Bronchial epithelial cell (primary cell): ENCODE measurements around the gene B3GAT1. TPM values are rescaled to one million over a fixed set of nuclear protein-coding genes. Genes with fewer than 3 reads are reported as not detected.
"Not testable (repeated sequence)": the region's sequence is repeated elsewhere in the genome, so short reads cannot be mapped to it uniquely, and the experiment has no call there.

Experiments used
- DNase-seq: peaks from one replicate; pipeline ENCODE4 v3.0.0-alpha.2; 2010; ENCODE audit warnings: low read depth
- FAIRE-seq: peaks from 2 replicates; lab custom pipeline; 2011; peaks lifted over from hg19 to GRCh38; lab: Jason Lieb, UNC
- H3K27me3 ChIP-seq: 2 replicates; pipeline ENCODE4 v1.5.1; 2011; ENCODE audit warnings: low read length; ENCODE audit not compliant: control insufficient read depth, insufficient read depth
- H3K36me3 ChIP-seq: 2 replicates; pipeline ENCODE4 v1.5.1; 2011; ENCODE audit warnings: low read length; ENCODE audit not compliant: control insufficient read depth, insufficient read depth
- H3K4me3 ChIP-seq: 2 replicates; pipeline ENCODE4 v1.5.1; 2011; ENCODE audit warnings: mild to moderate bottlenecking, low read depth, low read length, control low read depth
- CTCF ChIP-seq: IDR thresholded peaks from 2 replicates; pipeline ENCODE4 v1.5.1; 2011; ENCODE audit warnings: mild to moderate bottlenecking, moderate library complexity, low read length, control low read depth, inconsistent platforms; ENCODE audit not compliant: insufficient read depth, severe bottlenecking
- total RNA-seq: library from RNA; depleted of rRNA; stranded (reverse); fragments of >200 nt; gene quantifications from 2 replicates; pipeline ENCODE4 v1.2.1, GENCODE V29; 2014

Gene B3GAT1
- total RNA-seq = under 0.01 TPM in 1 of 2 replicates, not detected in the other

DNA sequence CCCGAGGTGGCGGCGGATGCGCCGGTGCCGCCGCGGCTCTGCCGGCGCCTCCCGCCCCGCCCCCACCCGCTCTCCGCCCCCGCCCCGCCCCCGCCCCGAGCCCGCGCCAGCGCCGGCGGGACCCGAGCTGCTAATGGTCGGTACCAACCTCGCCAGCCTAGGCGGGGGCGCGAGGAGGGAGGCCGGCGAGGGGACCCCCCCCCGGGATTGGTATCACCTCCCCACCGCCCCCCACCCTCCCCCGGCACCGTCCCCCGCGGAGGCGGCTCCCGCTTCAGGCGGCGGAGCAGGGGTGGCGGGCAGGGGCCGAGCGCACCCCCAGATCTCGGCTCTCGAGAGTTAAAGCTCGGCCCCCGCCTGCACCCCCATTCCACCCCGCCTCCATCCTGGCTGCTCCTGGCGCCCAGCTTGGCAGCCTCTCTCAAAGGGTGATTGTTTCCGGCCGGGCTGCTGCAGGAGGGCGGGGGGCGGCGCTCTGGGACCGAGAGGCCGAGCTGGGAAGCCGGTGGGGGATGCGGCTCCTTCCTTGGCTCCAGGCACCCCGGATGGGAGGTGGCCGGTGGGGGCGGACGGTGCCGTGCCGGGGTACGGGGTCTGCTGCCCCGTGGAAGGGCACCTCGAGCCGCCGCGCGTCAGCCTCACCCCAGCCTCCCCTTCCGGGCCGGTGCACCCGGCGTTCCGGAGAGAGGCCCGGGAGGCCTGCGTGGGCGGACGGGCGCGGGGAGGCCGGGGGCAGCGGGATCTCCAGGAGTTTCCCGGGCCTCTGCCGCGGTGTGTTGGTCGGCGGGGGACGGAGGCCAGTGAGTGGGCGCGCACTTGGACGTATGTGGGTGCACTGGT is at the start of gene B3GAT1:
TSS of gene B3GAT1 (minus strand) at position 40 of the 840 bp plus-strand sequence. CDS start 24,583 bp downstream, outside the sequence.
- no peak for FAIRE-seq
- TF ChIP-seq CTCF = no peak
- H3K36me3 ChIP-seq = no peaks in the 10 kb centered on the region
- DNase-seq = no peak
- no peak within 1 kb of the TSS for H3K4me3 ChIP-seq
- peaks cover 29% of the 10 kb centered on the region for H3K27me3 ChIP-seq

GRCh38 chr11:134461621-134462020 is 49.6 kb upstream of the B3GAT1 start:
- H3K4me3 ChIP-seq = no peak overlapping the region
- no peaks in the 10 kb centered on the region for H3K27me3 ChIP-seq
- DNase-seq (no peak), FAIRE-seq (no peak)
- H3K36me3 ChIP-seq = no peaks in the 10 kb centered on the region
- no peak for TF ChIP-seq CTCF

DNA sequence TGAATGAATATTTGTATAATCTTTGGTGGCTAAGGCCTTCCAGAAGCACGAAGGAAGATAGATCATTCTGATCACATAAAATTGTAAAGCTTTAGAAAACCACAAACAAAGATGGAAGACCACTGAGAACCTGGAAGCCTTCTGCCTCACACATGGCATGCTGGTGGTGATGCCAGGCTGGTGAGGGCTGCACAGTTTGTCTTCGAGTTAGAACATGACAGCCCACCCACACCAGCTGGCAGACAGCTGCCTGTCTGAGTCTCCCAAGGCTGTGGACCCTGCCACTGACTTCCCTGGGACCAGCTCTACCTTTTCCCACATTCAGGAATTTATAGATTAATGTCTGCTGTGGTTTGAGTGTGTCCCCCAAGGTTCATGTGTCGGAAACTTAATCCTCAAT is 48.8 kb upstream of the B3GAT1 start:
- Histone ChIP-seq H3K4me3 (no peak overlapping the region), H3K36me3 (no peaks in the 10 kb centered on the region), H3K27me3 (no peaks in the 10 kb centered on the region)
- no peak for TF ChIP-seq CTCF
- FAIRE-seq (no peak), DNase-seq (no peak)

DNA sequence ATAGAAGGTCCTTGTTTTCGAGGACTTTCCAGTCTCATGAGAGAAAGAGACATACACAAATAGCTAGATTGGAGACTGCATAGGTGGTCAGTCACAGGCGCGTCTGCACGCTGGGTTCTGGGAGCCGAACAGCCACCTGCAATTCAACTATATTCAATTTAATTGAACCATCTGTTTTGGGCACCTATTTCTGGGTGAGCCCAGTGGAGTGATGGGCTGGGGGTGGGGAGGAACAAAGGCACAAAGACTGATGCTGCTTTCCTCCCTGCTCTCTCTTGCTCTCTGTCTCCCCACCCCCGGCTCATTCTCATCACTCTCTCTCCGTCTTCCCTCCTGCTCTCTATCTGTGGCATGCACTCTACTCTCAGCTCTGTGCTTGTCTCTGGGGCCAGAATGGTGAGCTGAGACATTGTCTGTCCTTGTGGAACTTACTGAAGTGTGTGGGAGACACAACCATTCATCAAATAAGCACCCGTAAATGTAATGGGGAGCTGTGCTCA is 48.1 kb upstream of the B3GAT1 start:
- FAIRE-seq = no peak
- TF ChIP-seq CTCF = no peak
- no peak overlapping the region for H3K4me3 ChIP-seq
- no peaks in the 10 kb centered on the region for H3K36me3 ChIP-seq
- H3K27me3 ChIP-seq = no peaks in the 10 kb centered on the region
- DNase-seq = no peak

GRCh38 chr11:134459246-134460061 is 47.4 kb upstream of the B3GAT1 start:
- no peak for FAIRE-seq

GRCh38 chr11:134457411-134458007 is 45.5 kb upstream of the B3GAT1 start:
- not testable (repeated sequence) for H3K36me3 ChIP-seq, DNase-seq, H3K4me3 ChIP-seq, H3K27me3 ChIP-seq, FAIRE-seq

More at GRCh38 chr11:134459246-134460061, 47.4 kb upstream of the B3GAT1 start:
- H3K4me3 ChIP-seq = no peak overlapping the region
- no peaks in the 10 kb centered on the region for H3K27me3 ChIP-seq
- no peak for TF ChIP-seq CTCF
- H3K36me3 ChIP-seq = no peaks in the 10 kb centered on the region
- DNase-seq = no peak
